CD4-positive, alpha-beta T cell (primary cell): ENCODE results near the gene EZR. TPM values are rescaled to one million over a fixed set of nuclear protein-coding genes. Genes with fewer than 3 reads are reported as not detected.

Experiments used
- ATAC-seq: fragments of 200-7000 bp; cut with Tn5 transposase; one replicate; pipeline ENCODE4 v1.10.0; 2022; ENCODE audit warnings: mild to moderate bottlenecking; ENCODE audit not compliant: poor library complexity
- CTCF ChIA-PET: fragments of 350-600 bp; sonication (Branson Sonifier 250); formaldehyde crosslinking; loops from one replicate; lab custom pipeline; 2021; ENCODE audit warnings: antibody characterized with exemption, inconsistent platforms; lab: Charles Lee
- POLR2A ChIA-PET: fragments of 350-600 bp; sonication (Branson Sonifier 250); formaldehyde crosslinking; loops from one replicate; lab custom pipeline; 2021; ENCODE audit warnings: antibody characterized with exemption, inconsistent platforms; lab: Charles Lee
- DNase-seq, 14 experiments: peaks; one replicate each; pipeline ENCODE4 v3.0.0-alpha.2; 2013 to 2020; ENCODE audit warnings: mixed read lengths in 2 of 14
- H3K27ac ChIP-seq, 2 donors: one replicate each; pipeline versions ENCODE4 v1.5.1 to v1.7.0; 2013; ENCODE audit warnings: low read length in 2 of 2, low read depth in 1 of 2, mild to moderate bottlenecking in 1 of 2
- H3K27me3 ChIP-seq, 2 experiments: 1 replicate in 1 of 2; 2 replicates in 1 of 2; pipeline versions ENCODE4 v1.6.1 to v1.7.0; 2013; ENCODE audit warnings: low read length in 2 of 2, control low read depth in 1 of 2, mild to moderate bottlenecking in 1 of 2, moderate library complexity in 1 of 2; ENCODE audit not compliant: insufficient read depth in 2 of 2, control insufficient read depth in 1 of 2
- H3K36me3 ChIP-seq: one replicate; pipeline ENCODE4 v1.6.1; 2013; ENCODE audit warnings: low read length, control low read depth; ENCODE audit not compliant: insufficient read depth
- H3K4me1 ChIP-seq: one replicate; pipeline ENCODE4 v1.6.1; 2013; ENCODE audit warnings: low read length, control low read depth; ENCODE audit not compliant: insufficient read depth
- H3K4me3 ChIP-seq: one replicate; pipeline ENCODE4 v1.5.1; 2013; ENCODE audit warnings: mild to moderate bottlenecking, low read length, moderate library complexity
- H3K9me3 ChIP-seq, 2 experiments: 1 replicate in 1 of 2; 2 replicates in 1 of 2; pipeline versions ENCODE4 v1.6.1 to v1.7.0; 2013; ENCODE audit warnings: low read length in 2 of 2, mild to moderate bottlenecking in 2 of 2, control low read depth in 1 of 2, moderate library complexity in 1 of 2; ENCODE audit not compliant: control insufficient read depth in 1 of 2, insufficient read depth in 1 of 2
- H3K27ac Mint-ChIP-seq: one replicate; pipeline ENCODE4 v1.8.0; 2020; ENCODE audit warnings: mixed read lengths
- H3K27me3 Mint-ChIP-seq: one replicate; pipeline ENCODE4 v1.8.0; 2021; ENCODE audit warnings: mixed read lengths
- H3K36me3 Mint-ChIP-seq: one replicate; pipeline ENCODE4 v1.8.0; 2021; ENCODE audit warnings: low read depth, mixed read lengths
- H3K4me1 Mint-ChIP-seq: one replicate; pipeline ENCODE4 v1.8.0; 2021; ENCODE audit warnings: low read depth, mixed read lengths
- H3K4me3 Mint-ChIP-seq: one replicate; pipeline ENCODE4 v1.8.0; 2020; ENCODE audit warnings: mild to moderate bottlenecking, mixed read lengths
- H3K9me3 Mint-ChIP-seq: one replicate; pipeline ENCODE4 v1.8.0; 2020; ENCODE audit warnings: mixed read lengths
- CTCF ChIP-seq: fragments of 200-600 bp; IDR thresholded peaks from one replicate; pipeline ENCODE4 v1.8.0; 2022; ENCODE audit warnings: antibody characterized with exemption, mild to moderate bottlenecking
- intact Hi-C, 2 experiments: fragments of 100-400 bp; cut with DNase I in 1 of 2; cut with micrococcal nuclease in 1 of 2; formaldehyde crosslinking; loops; one replicate each; pipeline versions ENCODE4 v1.15.1 to v1.9.0; 2023 to 2025; cut with DNase I, micrococcal nuclease
- total RNA-seq, 174 experiments: library from RNA in 2 of 174; stranded (reverse) in 2 of 174; gene quantifications; one replicate each; pipeline ENCODE4 v1.2.3 and lab custom pipeline; 2021 to 2026

EZR gene
- total RNA-seq, 2 experiments from 2014 or later, result 434 to 449 TPM

DNA sequence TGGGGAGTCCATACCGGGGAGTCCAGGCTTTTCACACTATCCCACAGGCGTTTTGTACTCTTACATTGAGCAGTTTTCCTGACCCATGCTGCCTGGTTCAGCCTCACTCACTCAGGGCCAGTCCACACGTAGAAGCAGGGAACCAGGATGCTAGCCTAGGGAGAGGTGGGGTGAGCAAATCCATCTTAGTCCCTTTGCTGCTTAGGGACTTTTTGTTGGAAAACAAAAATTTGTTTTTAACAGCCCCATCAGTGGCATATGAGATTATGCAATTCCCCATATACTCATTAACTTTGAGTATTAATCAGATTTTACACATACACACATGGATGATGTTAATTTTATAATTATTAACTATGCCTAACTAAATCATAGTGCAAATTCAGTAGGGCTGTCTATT lies 84.2 kb downstream of the EZR start:
- Mint-ChIP-seq H3K36me3 (peaks cover 93% of the 10 kb centered on the region), H3K27ac (no peak overlapping the region), H3K4me3 (no peak overlapping the region), H3K27me3 (no peaks in the 10 kb centered on the region), H3K9me3 (peaks cover 12% of the 10 kb centered on the region), H3K4me1 (no peaks in the 10 kb centered on the region)
- Histone ChIP-seq H3K27me3 (no peaks in the 10 kb centered on the region), H3K27ac (no peak overlapping the region), H3K4me3 (no peak overlapping the region), H3K36me3 (peaks cover 36% of the 10 kb centered on the region), H3K9me3 (peaks cover 17 to 29% of the 10 kb centered on the region in 2 experiments), H3K4me1 (peaks cover 3% of the 10 kb centered on the region)
- POLR2A ChIA-PET, result no interaction called here
- intact Hi-C loops, result no loop called here
- TF ChIP-seq CTCF, result no peak
- CTCF ChIA-PET, result no interaction called here
- DNase-seq, result no peak
- ATAC-seq, result no peak

DNA sequence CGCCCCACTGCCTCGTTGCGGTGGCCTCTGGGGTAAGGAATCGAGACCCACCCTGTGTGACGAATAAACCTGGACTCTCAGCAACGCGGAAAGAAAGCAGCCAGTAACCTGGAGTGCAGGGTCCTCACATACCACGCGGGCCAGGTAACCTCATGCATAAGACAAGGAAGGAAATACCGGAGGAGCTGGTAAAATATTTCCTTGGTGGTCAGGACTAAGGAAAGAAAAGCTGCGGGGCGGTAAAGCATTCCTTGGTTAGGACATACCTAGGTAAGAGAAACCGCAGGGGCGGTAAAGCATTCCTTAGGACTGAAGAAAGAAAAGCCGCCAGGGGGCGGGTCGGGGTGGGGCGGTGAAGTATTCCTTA lies 88.6 kb downstream of the EZR start:
- ATAC-seq, result no peak
- POLR2A ChIA-PET, result no interaction called here
- no peaks in the 10 kb centered on the region for H3K9me3 Mint-ChIP-seq
- Histone ChIP-seq H3K9me3 (peaks cover 9 to 15% of the 10 kb centered on the region in 2 experiments), H3K4me1 (peaks cover 3% of the 10 kb centered on the region), H3K4me3 (no peak overlapping the region), H3K27ac (no peak overlapping the region), H3K36me3 (peaks cover 41% of the 10 kb centered on the region), H3K27me3 (no peaks in the 10 kb centered on the region)
- H3K36me3 Mint-ChIP-seq, result peaks cover 85% of the 10 kb centered on the region
- no peaks in the 10 kb centered on the region for H3K4me1 Mint-ChIP-seq
- TF ChIP-seq CTCF, result no peak
- CTCF ChIA-PET, result interaction anchor here (0.6 kb wide), 1 partner anchor 22 kb away, joined by 4 read pairs; no protein-coding TSS in a partner anchor
- H3K4me3 Mint-ChIP-seq, result no peak overlapping the region
- intact Hi-C loops, result no loop called here
- H3K27ac Mint-ChIP-seq, result no peak overlapping the region
- DNase-seq, result no peak
- H3K27me3 Mint-ChIP-seq, result no peaks in the 10 kb centered on the region

DNA sequence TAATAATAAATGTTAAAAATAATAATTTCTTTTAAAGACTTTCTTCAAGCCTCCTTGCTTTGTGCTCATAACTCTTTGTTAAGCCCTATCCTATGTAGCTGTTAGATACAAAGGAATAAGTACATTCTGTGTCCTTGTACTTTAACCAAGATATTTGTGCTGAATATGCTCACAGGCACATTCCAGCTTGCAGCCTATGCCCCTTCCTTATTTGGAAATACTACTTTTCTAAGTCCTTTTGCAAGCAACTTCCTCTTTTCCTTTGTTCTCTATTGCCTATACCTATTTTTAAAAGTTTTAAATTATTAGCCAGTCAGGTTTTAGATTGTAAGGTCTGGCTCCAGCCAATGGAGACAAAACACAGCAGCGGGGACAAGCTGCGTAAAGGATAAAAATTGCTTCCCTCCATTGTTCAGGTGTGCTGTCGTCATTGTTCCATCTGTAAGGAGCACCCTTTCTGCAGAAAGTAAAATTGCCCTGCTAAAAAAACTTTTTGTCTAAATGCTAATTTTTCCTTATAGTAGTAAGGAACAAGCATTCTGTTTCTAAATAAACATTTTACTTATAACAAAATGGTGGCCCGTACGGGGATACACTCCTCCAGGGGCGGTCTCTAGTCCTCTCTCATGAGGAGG lies 89.1 kb downstream of the EZR start:
- no peak for TF ChIP-seq CTCF
- peaks cover 85% of the 10 kb centered on the region for H3K36me3 Mint-ChIP-seq
- H3K4me3 Mint-ChIP-seq, result no peak overlapping the region
- ChIA-PET POLR2A (no interaction called here), CTCF (no interaction called here)
- H3K9me3 Mint-ChIP-seq, result no peaks in the 10 kb centered on the region
- no peak overlapping the region for H3K27ac Mint-ChIP-seq
- no peak for DNase-seq
- no peaks in the 10 kb centered on the region for H3K27me3 Mint-ChIP-seq
- Histone ChIP-seq H3K27ac (no peak overlapping the region), H3K4me1 (peaks cover 3% of the 10 kb centered on the region), H3K4me3 (no peak overlapping the region), H3K27me3 (no peaks in the 10 kb centered on the region), H3K9me3 (peaks cover 9 to 15% of the 10 kb centered on the region in 2 experiments), H3K36me3 (peaks cover 42% of the 10 kb centered on the region)
- H3K4me1 Mint-ChIP-seq, result no peaks in the 10 kb centered on the region
- no peak for ATAC-seq
- intact Hi-C loops, result no loop called here
